ENCODE measurements around the gene GARIN1A.
A peak's percentile ranks its signal among the peaks of the same experiment; 100 is the strongest.
"Not testable (repeated sequence)": the region's sequence is repeated elsewhere in the genome, so short reads cannot be mapped to it uniquely, and the experiment has no call there.

Gene GARIN1A

DNA sequence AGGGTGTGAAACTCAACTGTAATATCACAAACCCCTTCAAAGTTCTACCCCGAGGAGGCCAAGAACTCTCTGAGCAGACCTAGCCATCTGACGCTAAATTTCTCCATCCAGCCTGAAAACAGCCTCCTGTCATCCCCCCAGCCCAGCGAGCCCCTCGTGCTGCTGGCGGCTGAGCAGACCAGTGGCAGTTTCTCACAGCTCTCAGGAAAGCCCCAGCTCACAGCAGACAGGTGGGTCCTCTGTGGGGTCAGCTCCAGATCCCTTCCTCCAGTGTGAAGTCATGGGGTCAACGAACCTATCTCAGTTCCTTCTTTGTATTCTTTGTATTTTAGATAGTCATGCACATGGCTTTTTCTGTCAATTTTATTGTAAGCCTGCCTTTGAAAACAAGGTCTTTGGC, 7.8 kb downstream of the GARIN1A start:
- in situ Hi-C loops (cut with HindIII; ENCODE audit: low pct_ligation_motif_present, low pct_unique_long_range_greater_than_20kb, low sequenced_read_pairs) = no loop called here
- no peak for DNase-seq

DNA sequence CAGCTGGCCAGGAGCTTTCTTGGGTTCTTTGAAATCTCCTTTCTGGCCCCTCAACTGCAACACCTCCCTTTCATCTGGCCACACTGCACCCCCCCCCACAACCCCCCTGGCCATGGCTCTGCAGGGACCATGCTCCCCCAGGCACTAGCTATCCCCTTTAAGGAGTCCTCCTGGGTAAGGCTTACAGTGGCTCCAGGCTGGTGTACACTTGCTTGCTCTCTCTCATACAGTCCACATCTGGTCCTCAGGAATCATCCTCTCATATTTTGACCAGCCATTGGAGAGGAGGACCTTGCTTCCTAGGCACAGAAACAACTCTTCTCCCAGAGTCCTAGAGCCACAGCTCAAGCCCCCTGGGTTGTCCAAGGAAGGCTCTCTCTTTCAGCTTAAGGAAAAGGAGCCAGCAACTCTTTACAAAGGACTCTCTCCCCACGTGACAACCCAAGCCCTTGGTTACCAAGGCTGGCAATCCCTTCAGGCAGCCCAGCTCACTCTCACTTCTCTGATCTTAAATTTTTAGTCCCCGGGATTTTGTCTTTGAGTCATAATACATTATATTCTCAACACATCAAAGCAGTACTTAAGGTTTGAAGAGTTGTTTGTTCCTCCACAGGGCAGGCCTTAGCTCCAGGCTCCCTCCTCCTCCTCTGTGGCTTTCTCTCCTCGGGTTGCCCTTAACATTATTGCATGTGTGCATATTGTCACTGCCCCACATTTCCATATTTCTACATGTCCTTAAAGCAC, 9.9 kb downstream of the GARIN1A start:
- in situ Hi-C loops (cut with HindIII; ENCODE audit: low pct_ligation_motif_present, low pct_unique_long_range_greater_than_20kb, low sequenced_read_pairs) = no loop called here
- no peak for DNase-seq

DNA sequence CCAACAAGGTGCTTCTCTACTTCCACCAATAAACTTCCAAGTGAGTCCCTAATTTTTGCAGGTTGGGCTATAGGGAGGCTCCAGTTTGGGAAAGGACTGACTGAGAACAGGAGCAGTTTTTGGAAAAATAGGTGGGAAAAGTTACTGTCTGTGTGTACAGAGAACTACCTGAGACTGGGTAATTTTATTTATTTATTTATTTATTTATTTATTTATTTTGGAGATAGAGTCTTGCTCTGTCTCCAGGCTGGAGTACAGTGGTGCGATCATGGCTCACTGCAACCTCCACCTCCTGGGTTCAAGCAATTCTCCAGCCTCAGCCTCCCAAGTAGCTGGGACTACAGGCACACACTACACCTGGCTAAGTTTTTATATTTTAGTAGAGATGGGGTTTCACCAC, 11.2 kb downstream of the GARIN1A start:
- DNase-seq; in situ Hi-C loops (cut with HindIII; ENCODE audit: low pct_ligation_motif_present, low pct_unique_long_range_greater_than_20kb, low sequenced_read_pairs): not testable (repeated sequence)

DNA sequence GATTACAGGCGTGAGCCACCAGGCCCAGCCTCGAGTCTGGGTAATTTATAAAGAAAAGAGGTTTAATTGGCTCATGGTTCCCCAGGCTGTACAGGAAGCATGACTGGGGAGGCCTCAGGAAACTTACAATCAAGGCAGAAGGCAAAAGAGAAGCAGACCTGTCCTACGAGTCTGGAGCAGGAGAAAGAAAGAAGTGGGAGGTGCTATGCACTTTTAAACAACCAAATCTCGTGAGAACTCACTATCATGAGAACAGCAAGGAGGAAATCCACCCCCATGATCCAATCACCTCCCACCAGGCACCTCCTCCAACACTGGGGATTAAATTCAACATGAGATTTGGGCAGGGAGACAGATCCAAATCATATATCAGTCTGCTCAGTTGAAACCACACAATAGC, 11.6 kb downstream of the GARIN1A start:
- in situ Hi-C loops (cut with HindIII; ENCODE audit: low pct_ligation_motif_present, low pct_unique_long_range_greater_than_20kb, low sequenced_read_pairs); DNase-seq: not testable (repeated sequence)

DNA sequence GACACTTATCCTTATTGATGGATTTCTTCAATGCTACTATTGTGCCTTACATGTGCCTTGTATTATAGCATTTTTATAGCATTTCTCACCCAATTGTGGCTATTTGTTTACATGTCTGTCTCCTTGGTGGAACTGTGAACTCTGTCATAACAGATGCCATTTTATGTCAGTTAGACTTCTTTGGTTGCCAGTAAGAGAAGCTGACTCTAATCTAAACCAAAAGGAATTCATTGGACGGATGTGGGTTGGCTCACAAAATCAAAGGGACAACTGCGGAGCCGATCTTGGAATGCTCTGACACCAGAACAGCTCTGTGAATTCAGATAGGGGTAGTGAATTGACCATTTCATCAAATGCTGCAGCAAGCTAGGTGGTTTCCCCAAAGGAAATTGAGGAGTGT, 15.0 kb downstream of the GARIN1A start:
- DNase-seq = no peak
- in situ Hi-C loops (cut with HindIII; ENCODE audit: low pct_ligation_motif_present, low pct_unique_long_range_greater_than_20kb, low sequenced_read_pairs) = no loop called here

DNA sequence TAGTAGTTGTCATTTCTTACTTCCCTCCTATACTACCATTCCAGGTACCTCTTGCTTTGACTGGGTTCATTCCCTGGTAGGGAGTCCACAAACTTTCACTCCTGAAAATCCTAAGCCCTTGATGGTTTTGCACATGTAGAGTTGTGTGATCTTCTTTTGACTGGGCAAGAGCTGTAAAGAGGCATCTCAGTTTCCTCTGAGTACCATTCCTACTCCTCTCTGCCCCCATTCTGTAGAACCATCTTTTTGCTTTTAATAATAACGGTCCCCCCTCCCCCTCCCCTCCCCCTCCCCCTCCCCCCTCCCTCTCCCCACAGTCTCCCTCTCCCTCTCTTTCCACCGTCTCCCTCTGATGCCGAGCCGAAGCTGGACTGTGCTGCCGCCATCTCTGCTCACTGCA, 16.4 kb downstream of the GARIN1A start:
- in situ Hi-C loops (cut with HindIII; ENCODE audit: low pct_ligation_motif_present, low pct_unique_long_range_greater_than_20kb, low sequenced_read_pairs) = no loop called here
- no peak for DNase-seq

DNA sequence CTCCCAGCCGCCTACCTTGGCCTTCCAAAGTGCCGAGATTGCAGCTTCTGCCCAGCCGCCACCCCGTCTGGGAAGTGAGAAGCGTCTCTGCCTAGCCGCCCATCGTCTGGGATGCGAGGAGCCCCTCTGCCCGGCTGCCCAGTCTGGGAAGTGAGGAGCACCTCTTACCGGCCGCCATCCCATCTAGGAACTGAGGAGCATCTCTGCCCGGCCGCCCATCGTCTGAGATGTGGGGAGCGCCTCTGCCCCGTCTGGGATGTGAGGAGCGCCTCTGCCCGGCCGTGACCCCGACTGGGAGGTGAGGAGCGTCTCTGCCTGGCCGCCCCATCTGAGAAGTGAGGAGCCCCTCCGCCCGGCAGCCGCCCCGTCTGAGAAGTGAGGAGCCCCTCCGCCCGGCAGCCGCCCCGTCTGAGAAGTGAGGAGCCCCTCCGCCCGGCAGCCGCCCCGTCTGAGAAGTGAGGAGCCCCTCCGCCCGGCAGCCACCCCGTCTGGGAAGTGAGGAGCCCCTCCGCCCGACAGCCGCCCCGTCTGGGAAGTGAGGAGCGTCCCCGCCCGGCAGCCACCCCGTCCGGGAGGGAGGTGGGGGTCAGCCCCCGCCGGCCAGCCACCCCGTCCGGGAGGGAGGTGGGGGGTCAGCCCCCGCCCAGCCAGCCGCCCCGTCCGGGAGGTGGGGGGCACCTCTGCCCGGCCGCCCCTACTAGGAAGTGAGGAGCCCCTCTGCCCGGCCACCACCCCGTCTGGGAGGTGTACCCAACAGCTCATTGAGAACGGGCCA, 17.3 kb downstream of the GARIN1A start:
- in situ Hi-C loops (cut with HindIII; ENCODE audit: low pct_ligation_motif_present, low pct_unique_long_range_greater_than_20kb, low sequenced_read_pairs); DNase-seq: not testable (repeated sequence)

DNA sequence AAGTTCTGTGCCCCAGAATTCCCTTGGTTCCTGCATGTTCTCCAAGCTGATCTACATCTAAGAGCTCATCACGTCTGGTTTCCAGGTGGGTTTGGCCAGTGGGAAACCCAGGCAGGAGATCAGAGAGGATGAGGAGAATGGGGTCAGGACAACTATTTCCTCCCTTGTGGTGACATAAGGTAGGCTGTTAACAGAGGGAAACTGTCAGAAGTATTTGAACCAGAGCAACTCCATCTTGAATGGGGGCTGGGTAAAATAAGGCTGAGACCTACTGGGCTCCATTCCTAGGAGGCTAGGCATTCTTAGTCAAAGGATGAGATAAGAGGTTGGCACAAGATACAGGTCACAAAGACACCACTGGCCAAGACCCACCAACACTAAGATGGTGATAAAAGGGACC, 19.1 kb downstream of the GARIN1A start:
- in situ Hi-C loops (cut with HindIII; ENCODE audit: low pct_ligation_motif_present, low pct_unique_long_range_greater_than_20kb, low sequenced_read_pairs) = no loop called here
- no peak for DNase-seq

DNA sequence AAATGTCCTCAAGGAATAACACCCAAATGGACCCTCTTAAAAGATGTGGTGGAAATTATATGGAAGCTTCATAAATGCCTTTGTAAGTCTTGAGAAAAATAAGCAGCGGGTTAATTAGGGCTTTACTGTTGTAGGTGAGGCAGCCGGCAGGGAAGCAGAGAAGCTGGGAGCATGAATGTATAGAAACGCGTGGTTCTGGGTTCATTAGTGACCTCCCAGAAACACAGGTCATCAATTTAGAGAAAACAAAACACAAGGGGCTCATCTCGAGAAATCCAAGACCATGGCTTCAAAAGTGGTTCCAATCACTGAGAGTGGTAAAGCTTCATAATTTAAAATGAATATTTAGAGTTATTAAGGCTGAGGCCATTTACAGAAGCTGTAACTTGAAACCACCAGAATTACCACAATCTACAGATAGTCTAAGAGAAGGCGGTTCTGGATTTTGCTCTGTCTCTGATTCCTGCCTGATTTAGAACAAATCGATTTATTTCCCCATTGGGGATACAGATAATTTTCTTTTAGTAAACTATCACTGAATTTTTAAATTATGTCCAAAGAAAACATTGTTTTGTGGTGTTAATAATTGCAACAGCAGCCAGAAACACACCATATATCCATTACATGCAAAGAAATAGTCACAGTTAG, 20.7 kb downstream of the GARIN1A start:
- DNase-seq = no peak
- in situ Hi-C loops (cut with HindIII; ENCODE audit: low pct_ligation_motif_present, low pct_unique_long_range_greater_than_20kb, low sequenced_read_pairs) = no loop called here

DNA sequence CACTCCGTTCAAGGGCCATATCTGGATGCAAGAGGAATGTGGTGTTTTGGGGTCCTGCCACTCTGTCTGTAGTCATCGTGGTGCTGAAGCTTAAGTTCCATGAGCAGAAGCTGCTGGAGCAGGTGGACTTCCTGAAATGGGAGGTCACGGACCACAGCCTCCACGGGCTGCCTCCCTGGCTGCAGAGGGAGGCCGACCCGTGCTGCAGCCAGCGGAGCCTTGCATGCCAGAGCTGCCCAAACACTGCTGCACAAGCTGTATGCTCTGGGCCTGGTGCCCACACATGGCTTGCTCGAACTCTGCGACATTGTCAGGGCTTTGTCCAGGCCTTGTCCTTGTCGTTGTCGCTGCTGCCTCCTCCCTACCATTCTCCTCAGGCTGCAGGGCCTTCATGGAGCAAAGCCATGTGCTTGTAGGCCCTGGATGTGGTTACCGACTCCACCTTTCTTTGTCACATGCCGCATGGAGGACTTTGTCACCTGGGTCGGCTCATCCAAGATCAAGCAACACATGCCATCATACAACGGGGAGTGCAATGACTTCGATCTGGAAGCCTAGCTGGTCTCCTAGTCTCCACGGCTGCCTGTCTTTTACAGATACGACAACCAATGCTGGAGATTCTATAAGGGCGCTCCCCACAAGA, 21.4 kb downstream of the GARIN1A start:
- no peak for DNase-seq
- in situ Hi-C loops (cut with HindIII; ENCODE audit: low pct_ligation_motif_present, low pct_unique_long_range_greater_than_20kb, low sequenced_read_pairs) = no loop called here

DNA sequence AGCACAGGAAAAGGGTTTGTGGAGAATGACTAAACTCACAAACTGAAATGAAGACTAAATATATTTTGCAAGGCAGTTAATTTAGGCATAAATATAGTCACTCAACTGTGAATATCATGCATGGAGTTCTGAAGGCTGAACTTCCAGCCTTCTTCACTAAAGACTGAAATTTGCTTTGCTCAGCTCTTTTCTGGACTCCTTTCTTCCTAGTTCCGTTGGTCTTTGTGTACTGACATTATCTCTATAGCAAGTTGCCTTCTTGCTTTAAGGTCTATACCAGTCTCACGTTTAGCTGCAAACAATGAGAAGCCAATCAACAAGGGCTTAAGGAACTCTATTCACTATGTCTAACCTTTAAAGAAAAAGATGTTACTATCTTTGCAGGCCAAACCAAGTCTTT, 22.6 kb downstream of the GARIN1A start:
- no peak for DNase-seq
- in situ Hi-C loops (cut with HindIII; ENCODE audit: low pct_ligation_motif_present, low pct_unique_long_range_greater_than_20kb, low sequenced_read_pairs) = no loop called here

DNA sequence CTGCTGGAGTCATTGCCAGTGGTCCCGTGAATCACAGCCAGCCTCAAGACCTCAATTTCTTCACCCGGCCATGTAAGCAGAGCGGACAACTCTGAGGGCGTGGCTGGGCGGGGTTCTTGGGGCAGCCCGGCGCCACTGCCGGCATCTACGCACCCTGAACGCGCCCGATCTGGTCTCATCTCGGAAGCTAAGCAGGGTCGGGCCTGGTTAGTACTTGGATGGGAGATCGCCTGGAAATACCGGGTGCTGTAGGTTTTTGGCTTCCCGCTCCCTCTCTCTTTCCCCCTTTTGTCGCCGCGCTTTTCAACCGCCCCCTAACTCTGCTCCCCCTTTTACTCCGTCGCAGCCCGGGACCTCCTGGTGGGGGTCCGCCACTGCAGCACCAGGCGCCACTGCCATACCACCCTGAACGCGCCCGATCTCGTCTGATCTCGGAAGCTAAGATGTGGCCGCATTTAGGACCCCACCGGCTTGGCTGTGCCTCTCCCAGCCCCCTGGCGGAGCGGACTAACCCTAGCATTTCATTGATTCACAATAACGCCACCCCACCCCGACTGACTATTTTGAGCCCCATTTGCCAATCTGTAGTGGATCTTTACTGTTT, 25.3 kb downstream of the GARIN1A start:
- DNase-seq = peak; percentile 60
- in situ Hi-C loops (cut with HindIII; ENCODE audit: low pct_ligation_motif_present, low pct_unique_long_range_greater_than_20kb, low sequenced_read_pairs) = no loop called here

DNA sequence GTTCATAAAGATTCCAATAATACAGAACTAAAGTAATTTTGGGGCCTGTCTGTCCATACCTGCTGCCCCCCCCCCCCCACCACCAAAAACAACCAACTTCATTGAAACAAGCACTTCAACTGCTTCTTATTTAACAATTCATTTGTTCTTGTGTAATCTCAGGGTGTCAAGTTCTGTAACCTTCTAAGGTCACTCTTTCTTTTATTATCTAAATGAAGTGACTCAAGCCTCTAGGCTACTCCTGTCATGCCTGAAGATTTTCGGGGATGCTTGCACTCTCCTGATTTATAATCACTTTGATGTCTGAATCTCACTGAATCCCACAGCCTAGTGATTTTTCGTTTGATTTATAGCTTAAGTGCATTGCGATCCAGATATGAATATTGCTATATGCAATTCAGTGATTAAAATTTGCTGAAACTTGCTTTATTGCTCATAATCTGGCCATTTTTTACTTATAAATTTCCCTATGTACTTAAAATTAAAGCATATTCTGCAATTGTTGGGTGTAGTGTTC, 27.2 kb downstream of the GARIN1A start:
- DNase-seq = no peak
- in situ Hi-C loops (cut with HindIII; ENCODE audit: low pct_ligation_motif_present, low pct_unique_long_range_greater_than_20kb, low sequenced_read_pairs) = no loop called here

DNA sequence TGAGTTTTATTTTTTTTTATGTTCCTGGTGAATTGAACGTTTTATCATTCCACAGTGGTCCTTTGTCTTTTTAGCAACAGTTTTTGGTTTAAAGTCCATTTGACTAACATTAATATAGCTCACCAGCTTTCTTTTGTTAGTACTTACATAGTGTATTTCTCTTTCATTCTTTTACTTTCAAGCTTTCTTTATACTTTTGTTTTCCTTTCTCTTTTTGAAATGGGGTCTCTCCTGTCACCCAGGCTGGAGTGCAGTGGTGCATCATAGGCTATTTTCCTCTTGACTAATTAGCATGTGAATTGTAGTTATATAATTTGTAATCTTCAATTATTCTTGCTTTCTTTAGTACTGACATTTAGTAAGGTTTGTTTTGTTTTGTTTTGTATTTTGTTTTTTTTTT, 27.8 kb downstream of the GARIN1A start:
- in situ Hi-C loops (cut with HindIII; ENCODE audit: low pct_ligation_motif_present, low pct_unique_long_range_greater_than_20kb, low sequenced_read_pairs) = no loop called here
- DNase-seq = no peak

DNA sequence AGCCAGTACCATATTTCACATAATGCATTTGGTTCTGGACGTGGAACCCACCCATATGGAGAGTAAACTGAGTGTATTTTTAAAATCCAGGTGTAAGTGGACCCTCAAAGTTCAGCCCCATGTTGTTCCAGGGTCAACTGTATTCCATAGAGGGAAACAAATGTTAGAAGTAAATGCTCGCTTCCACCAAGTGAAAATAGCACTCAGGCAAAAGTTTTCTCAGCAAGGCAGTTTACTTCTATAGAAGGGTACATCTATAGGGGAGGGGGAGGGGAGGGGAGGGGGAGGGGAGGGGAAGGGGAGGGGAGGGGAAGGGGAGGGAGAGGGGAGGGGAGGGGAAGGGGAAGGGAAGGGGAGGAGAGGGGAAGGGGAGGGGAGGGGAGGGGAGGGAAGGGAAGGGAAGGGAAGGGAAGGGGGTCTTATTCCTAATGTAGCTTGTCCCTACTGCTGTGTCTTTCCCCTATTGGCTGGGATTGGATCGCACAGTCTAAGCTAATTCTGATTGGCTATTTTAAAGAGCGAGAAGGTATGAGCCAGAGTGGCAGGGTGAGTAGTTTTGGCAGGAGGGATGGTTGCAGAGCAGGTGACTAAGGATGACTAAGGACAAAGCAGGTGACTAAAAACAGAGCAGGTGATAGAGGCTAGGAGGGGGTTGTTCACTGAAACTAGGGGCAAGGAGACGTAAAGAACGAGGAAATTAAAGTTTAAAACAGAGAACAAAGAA, 29.1 kb downstream of the GARIN1A start:
- DNase-seq = no peak
- in situ Hi-C loops (cut with HindIII; ENCODE audit: low pct_ligation_motif_present, low pct_unique_long_range_greater_than_20kb, low sequenced_read_pairs) = no loop called here

DNA sequence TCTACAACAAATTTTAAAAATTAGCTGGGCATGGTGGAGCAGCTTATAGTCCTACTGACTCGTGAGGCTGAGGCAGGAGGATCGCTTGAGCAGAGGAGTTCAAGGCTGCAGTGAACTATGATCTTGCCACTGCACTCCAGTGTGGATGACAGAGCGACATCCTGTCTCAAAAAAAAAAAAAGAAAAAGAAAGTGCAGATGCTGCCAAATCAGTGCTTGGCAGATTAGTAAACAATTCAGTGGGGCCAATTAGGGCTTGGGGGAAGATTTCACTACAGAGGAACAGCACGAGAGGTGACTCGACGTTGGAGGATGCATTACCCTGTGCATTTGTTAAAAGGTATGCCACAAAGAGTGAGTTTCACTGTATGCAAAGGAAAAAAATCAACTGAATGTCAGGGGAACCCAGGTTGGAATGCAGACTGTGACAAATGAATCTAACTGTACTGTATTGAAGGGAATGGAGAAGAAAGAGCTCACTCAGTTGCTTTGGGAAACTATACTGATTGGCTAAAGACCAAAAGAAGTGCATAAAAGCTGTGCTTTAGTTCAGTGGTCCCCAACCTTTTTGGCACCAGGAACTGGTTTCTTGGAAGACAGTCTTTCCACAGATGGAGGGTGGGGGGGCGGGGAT, 31.6 kb downstream of the GARIN1A start:
- in situ Hi-C loops (cut with HindIII; ENCODE audit: low pct_ligation_motif_present, low pct_unique_long_range_greater_than_20kb, low sequenced_read_pairs) = no loop called here
- DNase-seq = no peak

DNA sequence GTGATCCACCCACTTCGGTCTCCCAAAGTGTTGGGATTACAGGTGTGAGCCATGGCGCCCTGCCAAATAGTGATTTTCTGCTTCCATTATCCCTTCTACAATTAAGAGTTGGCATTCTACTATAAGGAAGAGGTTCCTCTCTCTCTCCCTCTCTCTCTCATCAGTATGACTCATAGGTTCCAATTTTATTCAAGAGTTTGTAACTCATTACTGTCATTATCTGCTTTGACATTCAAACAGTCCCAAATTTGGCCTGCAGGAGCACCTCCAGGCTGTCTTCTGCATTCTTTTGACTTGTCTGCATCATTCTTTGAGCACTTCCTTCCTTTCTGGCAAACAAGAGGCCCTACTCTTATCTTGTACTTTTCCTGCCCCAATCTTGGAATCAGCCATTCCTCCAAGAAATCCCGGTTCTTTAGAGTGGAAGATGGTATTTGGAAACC, 33.8 kb downstream of the GARIN1A start:
- in situ Hi-C loops (cut with HindIII; ENCODE audit: low pct_ligation_motif_present, low pct_unique_long_range_greater_than_20kb, low sequenced_read_pairs) = no loop called here
- DNase-seq = no peak

DNA sequence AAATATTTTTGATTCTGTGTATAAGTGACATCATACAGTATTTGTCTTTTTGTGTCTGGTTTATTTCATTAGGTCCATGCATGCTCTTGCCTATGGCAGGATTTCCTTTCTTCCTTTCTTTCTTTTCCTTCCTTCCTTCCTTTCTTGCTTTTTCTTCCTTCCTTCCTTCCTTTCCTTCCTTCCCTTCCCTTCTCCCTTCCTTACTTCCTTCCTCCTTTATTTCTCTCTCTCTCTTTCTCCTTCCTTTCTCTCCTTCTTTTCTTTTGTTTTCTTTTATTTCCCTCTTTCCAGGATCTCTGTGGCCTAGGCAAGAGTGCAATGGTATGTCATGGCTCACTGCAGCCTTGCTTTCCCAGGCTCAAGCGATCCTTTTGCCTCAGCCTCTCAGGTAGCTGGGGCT, 35.7 kb downstream of the GARIN1A start:
- in situ Hi-C loops (cut with HindIII; ENCODE audit: low pct_ligation_motif_present, low pct_unique_long_range_greater_than_20kb, low sequenced_read_pairs) = no loop called here
- DNase-seq = no peak

All from ACHN (cell line).